ENCODE results near the gene SPRY2.

The SPRY2 gene

DNA sequence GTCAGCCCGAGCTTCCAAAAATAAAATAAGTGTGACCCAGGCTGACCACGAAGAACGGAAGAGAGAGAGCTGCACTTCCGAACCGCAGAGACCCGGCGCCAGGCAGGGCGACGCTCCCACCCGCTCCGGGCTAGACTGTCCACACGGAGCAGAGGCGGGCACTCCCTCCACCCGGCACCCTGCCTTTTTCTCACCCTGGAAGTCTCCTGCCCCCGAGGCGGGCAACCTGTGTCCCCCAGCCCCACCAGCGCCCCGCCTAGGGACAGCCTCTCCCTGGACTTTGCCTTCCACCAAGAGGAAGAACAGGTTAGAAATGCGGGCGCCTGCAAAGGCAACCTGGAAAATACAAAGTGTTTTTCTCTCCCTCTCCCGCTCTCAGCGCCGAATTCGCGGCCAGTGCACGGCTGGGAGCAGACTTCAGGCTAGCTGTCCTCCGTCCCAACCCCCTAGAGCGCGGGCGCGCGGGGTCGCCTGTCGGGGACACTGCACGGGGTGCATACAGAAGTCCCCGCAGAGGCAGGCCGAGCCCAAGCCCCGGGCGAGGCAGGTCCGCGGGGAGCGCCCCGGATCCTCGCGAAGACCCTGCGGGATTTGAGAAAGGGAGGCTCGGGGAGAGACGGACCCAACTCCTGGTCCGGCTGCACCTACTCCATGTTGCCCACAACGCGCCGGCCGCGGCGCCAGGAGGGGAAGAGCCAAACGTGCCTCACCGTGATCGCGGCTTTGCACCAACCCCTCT lies 845 bp downstream of the SPRY2 start:
- Histone ChIP-seq H3K27ac (peak overlapping the region; percentile 97 to 98), H3K4me3 (peak overlapping the region; percentile 73)
- TF ChIP-seq, protein P1, sequence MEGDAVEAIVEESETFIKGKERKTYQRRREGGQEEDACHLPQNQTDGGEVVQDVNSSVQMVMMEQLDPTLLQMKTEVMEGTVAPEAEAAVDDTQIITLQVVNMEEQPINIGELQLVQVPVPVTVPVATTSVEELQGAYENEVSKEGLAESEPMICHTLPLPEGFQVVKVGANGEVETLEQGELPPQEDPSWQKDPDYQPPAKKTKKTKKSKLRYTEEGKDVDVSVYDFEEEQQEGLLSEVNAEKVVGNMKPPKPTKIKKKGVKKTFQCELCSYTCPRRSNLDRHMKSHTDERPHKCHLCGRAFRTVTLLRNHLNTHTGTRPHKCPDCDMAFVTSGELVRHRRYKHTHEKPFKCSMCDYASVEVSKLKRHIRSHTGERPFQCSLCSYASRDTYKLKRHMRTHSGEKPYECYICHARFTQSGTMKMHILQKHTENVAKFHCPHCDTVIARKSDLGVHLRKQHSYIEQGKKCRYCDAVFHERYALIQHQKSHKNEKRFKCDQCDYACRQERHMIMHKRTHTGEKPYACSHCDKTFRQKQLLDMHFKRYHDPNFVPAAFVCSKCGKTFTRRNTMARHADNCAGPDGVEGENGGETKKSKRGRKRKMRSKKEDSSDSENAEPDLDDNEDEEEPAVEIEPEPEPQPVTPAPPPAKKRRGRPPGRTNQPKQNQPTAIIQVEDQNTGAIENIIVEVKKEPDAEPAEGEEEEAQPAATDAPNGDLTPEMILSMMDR (IDR thresholded peaks at IDR 0.05): no peak
- peak; percentile 81 for DNase-seq (ENCODE audit: low spot score)

DNA sequence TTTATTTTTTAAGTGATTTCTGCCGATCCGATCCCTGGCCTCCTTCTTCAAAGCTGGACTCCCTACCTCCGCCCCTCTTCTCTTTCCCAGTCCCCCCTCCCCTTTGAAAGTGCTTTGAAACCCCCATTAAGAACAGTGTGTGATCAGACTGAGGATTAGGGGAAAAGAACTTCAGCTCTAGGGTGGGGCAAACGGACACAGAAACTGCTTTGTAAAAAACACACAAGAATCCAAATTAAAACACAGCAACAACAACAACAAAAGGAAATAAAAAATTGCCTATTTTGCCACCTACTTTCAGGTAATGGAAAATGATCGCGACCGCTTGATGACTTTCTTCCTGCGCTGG lies 1.4 kb downstream of the SPRY2 start:
- no peak for DNase-seq (ENCODE audit: low spot score)
- TF ChIP-seq, protein P1 (IDR thresholded peaks at IDR 0.05): no peak
- Histone ChIP-seq H3K4me3 (peak overlapping the region; percentile 73), H3K27ac (peak overlapping the region; percentile 97 to 98)

DNA sequence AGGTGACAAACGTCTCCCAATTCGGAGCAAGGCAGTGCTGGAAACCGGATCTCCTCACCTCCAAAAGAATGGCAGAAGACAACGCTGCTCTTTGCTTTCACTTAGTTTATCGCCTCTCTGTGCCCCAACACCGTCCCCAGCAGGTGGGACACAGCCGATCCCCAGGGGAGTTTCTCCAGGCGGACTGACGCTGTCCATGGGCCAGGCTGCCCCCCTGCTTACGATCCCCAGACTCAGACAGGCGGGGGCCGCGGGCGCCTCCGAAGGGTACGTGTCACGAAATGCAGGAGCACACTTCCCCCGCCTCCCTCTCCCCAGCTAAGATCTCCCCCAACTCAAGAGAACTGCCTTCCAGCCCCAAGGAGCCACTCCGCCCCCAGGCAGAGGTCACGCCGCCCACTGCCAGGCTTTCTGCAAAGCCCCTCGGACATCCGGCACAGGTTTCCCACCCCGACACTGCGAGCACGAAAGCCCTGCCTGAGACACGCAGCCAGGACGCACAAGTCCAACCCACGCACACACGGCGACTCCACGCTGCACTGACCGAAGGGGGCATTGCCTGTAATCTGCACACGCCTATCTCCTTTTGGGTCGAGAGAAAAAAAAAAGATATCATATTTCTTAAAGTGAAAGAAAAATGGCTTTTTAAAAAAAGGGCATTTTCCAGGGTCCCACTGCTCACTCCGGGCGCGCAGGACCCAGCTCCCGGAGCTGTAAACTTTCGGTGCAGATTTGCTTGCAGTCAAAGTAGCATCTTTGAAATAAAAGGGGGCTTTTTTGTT lies 2.0 kb downstream of the SPRY2 start:
- peak overlapping the region; percentile 97 to 98 for H3K27ac ChIP-seq
- H3K4me3 ChIP-seq: peak overlapping the region; percentile 73
- DNase-seq (ENCODE audit: low spot score): peak; percentile 89
- TF ChIP-seq, protein P1 (IDR thresholded peaks at IDR 0.05): no peak

DNA sequence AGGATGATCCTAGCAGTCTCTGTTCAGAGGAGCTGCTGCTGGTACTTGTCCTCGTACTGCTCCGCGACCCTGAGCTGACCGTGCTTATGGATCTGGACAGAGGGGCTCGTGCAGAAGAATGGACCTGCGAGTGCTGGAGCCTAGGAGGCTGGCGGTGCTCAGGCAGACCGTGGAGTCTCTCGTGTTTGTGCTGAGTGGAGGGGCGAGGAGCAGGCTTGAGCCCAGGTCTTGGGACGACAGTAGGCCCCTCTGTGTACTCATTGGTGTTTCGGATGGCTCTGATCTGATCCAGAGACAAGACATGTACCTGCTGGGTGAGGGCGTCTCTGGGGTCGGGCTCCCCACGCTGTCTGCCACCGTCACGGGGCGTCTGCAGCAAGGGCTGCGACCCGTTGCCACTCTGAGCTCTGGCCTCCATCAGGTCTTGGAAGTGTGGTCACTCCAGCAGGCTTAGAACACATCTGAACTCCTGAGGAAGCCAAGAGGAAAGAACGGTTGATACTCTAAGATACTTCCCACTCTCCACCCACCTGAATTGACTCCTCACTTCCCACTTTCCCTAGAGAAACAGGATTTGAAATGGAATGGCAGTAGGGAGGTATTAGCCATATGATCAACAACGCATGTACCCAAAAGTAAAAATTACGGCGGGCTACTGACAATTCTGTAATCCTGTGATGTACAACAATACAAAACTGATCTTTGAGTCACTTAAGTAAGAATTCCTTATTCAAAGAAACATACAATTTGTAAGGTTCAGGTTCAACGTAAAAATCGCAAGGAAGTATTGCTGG lies 3.4 kb downstream of the SPRY2 start:
- TF ChIP-seq, protein P1 (IDR thresholded peaks at IDR 0.05): no peak
- DNase-seq (ENCODE audit: low spot score): no peak
- Histone ChIP-seq H3K4me3 (peak overlapping the region; percentile 73), H3K27ac (peak overlapping the region; percentile 97 to 98)

DNA sequence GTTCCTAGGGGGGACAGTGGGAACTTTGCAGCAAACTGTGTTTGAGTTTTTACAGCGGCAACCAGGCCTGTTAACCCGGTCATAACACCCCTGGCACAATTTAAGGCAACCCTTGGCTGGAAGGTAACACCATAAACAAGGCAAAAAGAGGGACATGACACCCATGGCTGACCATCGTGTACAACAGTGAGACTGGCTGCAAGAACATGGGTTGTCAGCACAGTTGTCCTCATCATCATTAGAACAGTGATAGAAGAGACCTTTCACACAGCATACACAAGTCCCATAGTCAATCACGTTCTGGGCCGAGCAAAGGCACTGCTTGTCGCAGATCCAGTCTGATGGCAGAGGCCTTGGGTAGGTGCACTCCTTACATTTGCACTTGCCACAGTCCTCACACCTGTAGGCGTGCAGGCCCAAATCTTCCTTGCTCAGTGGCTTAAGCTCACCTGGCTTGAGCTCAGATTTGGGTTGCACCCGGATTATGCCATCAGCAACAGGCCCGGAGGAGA lies 4.1 kb downstream of the SPRY2 start:
- Histone ChIP-seq H3K4me3 (peak overlapping the region; percentile 73), H3K27ac (peak overlapping the region; percentile 97 to 98)
- no peak for DNase-seq (ENCODE audit: low spot score)
- TF ChIP-seq, protein P1 (IDR thresholded peaks at IDR 0.05): no peak

DNA sequence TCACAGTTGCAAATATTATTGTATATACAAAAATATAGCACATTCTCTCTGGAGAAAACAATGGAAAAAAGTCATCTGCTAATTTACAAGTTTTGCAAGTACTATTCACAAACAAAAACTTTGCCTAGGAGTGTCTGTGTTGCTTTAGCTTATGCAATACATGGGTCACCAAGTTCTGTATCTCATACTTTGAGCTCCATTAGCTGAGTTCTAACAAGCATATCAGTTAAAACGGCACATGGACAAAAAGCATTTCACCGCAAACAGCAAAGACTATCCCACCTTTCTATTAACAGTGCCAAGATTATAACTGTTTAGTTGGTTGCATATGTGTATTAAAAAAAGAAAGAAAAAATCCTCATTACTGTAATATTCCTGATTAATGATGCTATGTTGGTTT lies 4.6 kb downstream of the SPRY2 start:
- TF ChIP-seq, protein P1 (IDR thresholded peaks at IDR 0.05): no peak
- DNase-seq (ENCODE audit: low spot score): no peak
- peak overlapping the region; percentile 97 to 98 for H3K27ac ChIP-seq
- peak overlapping the region; percentile 73 for H3K4me3 ChIP-seq

Data from coronary artery (tissue), 2 donors.